ENCODE data around the gene COLEC12.

COLEC12 gene

DNA sequence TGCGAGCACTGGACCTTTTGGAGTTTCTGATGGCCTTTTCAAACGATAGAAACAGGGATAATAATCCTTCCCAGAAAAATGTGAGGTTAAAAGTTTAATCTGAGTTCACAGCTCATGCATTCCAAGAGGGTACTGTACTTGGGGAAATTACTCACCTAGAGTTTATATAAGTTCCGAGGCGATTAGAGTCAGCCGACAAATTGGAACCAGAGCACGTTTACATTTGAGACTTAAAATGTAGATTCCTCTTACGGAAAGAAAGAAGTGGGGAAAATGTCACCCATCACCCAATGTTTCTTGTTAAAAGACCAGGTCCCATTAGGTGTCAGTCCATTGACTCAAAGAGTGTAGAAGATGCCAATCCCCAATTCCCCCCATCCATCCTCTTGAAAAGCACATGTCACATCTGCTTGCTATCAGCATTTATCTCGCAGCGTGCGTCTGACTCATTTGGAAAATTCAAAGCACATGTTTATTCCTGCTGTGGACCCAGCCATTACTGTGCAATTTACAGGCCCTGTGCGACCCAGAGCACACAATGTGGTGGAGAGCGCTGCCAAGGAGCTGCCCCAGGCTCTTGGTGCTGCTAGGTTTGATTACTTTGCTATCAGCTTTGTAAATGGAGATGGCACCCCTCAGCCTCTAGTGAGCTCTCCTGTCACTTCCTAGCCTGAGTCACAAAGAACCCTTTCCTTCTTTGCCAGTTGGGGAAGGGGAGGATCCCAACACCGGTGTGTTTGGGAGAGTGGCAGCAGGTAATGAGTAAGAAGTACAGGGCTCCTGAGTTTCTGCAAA is 104.8 kb downstream of the COLEC12 start:
- peak overlapping the region; percentile 66 for H3K27ac ChIP-seq (ENCODE audit: low read length)

DNA sequence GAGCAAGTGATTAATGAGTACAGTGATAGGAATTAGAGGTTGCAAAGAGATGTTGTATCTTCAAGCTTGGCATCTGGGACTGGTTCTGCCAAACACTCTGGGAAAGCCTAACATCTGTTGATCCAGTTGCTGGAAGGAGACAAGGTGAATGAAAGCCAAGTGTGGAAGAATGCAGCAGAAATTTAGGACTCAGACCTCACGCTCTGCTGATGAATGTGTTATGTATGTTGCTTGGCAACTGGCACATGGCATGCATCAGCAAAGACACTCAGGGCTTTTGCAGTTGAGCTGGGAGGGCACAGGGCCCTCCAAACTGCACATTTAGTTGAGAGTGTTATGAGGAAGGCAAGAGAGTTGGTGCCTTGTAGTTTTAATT is 105.5 kb downstream of the COLEC12 start:
- Histone ChIP-seq H3K36me3 (ENCODE audit: control insufficient read depth in 2 of 2, insufficient read depth in 2 of 2, low read length in 2 of 2) (no peaks in the 10 kb centered on the region), H3K27ac (ENCODE audit: low read length) (peak overlapping the region; percentile 66), H3K4me1 (ENCODE audit: control insufficient read depth, insufficient read depth, low read length) (peaks cover 34% of the 10 kb centered on the region), H3K4me3 (ENCODE audit: low read length in 2 of 2) (peak overlapping the region in 1 of 2 donors; percentile 9), H3K9ac (ENCODE audit: low read length in 2 of 2) (no peak overlapping the region), H3K27me3 (ENCODE audit: control insufficient read depth in 1 of 2, insufficient read depth in 2 of 2, low read length in 2 of 2) (no peaks in the 10 kb centered on the region), H3K9me3 (ENCODE audit: control insufficient read depth in 2 of 2, low read length in 2 of 2) (no peaks in the 10 kb centered on the region)

More for the DNA sequence above, 104.8 kb downstream of the COLEC12 start:
- no peaks in the 10 kb centered on the region for H3K36me3 ChIP-seq (ENCODE audit: control insufficient read depth in 2 of 2, insufficient read depth in 2 of 2, low read length in 2 of 2)
- no peak overlapping the region for H3K9ac ChIP-seq (ENCODE audit: low read length in 2 of 2)
- H3K4me1 ChIP-seq (ENCODE audit: control insufficient read depth, insufficient read depth, low read length) = peaks cover 34% of the 10 kb centered on the region
- peak overlapping the region in 1 of 2 donors; percentile 9 for H3K4me3 ChIP-seq (ENCODE audit: low read length in 2 of 2)
- no peaks in the 10 kb centered on the region for H3K9me3 ChIP-seq (ENCODE audit: control insufficient read depth in 2 of 2, low read length in 2 of 2)
- no peaks in the 10 kb centered on the region for H3K27me3 ChIP-seq (ENCODE audit: control insufficient read depth in 1 of 2, insufficient read depth in 2 of 2, low read length in 2 of 2)

DNA sequence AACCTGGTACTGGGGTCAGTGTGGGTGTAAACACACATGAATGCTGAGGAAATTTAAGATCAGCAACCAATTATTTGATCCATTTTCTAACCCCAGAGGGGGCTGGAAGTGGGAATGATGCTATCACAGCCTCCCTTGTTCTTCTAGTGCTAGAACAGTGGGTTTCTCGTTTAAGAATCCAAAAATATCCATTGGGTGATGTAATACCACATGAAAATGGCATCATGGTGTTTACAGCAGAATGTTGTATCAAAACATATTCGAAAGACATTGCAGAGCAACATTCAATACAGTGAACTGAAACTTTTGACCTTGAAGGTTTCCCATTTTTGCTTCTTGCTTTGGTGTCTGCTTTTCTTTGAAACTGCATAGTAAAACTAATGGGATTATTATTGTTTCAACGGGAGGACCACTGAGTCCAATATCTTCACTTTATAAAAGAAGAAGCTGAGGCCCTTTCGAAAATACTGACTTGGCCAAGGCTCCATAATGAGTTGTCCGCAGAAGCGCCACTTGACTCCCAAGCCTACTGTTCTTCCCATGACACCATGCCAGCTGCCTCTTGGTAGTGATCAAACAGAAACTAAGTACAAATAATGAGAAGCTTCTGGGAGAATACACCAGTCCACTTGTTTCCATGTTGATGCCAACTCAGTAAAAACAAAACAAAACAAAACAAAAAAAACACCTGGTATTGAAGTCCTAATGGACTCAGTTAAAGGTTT is 106.1 kb downstream of the COLEC12 start:
- H3K27me3 ChIP-seq (ENCODE audit: control insufficient read depth in 1 of 2, insufficient read depth in 2 of 2, low read length in 2 of 2) = no peaks in the 10 kb centered on the region
- no peaks in the 10 kb centered on the region for H3K9me3 ChIP-seq (ENCODE audit: control insufficient read depth in 2 of 2, low read length in 2 of 2)
- H3K4me3 ChIP-seq (ENCODE audit: low read length in 2 of 2) = peak overlapping the region in 1 of 2 donors; percentile 9
- no peak overlapping the region for H3K9ac ChIP-seq (ENCODE audit: low read length in 2 of 2)
- no peaks in the 10 kb centered on the region for H3K36me3 ChIP-seq (ENCODE audit: control insufficient read depth in 2 of 2, insufficient read depth in 2 of 2, low read length in 2 of 2)
- peak overlapping the region; percentile 66 for H3K27ac ChIP-seq (ENCODE audit: low read length)
- peaks cover 34% of the 10 kb centered on the region for H3K4me1 ChIP-seq (ENCODE audit: control insufficient read depth, insufficient read depth, low read length)

DNA sequence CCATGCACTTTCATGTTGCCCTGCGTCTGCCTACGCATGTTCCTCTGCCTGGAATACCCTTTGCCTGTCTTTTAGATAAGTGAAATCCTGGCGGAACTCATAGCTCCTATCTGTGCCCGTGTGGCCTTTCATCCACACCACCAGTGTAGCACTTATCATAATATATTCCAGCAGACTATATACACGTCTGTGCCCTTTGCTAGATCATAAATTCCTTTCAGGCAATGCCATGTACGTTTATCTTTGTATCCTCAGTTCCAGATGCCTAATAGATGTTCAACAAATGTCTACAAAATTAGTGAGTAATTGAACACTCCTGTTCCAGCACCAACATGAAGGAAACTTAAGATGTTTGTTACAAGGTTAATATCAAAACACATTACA is 106.9 kb downstream of the COLEC12 start:
- peak overlapping the region; percentile 66 for H3K27ac ChIP-seq (ENCODE audit: low read length)
- H3K36me3 ChIP-seq (ENCODE audit: control insufficient read depth in 2 of 2, insufficient read depth in 2 of 2, low read length in 2 of 2) = no peaks in the 10 kb centered on the region
- no peak overlapping the region for H3K4me3 ChIP-seq (ENCODE audit: low read length in 2 of 2)
- H3K9ac ChIP-seq (ENCODE audit: low read length in 2 of 2) = no peak overlapping the region
- no peaks in the 10 kb centered on the region for H3K9me3 ChIP-seq (ENCODE audit: control insufficient read depth in 2 of 2, low read length in 2 of 2)
- no peaks in the 10 kb centered on the region for H3K27me3 ChIP-seq (ENCODE audit: control insufficient read depth in 1 of 2, insufficient read depth in 2 of 2, low read length in 2 of 2)
- H3K4me1 ChIP-seq (ENCODE audit: control insufficient read depth, insufficient read depth, low read length) = peaks cover 34% of the 10 kb centered on the region

DNA sequence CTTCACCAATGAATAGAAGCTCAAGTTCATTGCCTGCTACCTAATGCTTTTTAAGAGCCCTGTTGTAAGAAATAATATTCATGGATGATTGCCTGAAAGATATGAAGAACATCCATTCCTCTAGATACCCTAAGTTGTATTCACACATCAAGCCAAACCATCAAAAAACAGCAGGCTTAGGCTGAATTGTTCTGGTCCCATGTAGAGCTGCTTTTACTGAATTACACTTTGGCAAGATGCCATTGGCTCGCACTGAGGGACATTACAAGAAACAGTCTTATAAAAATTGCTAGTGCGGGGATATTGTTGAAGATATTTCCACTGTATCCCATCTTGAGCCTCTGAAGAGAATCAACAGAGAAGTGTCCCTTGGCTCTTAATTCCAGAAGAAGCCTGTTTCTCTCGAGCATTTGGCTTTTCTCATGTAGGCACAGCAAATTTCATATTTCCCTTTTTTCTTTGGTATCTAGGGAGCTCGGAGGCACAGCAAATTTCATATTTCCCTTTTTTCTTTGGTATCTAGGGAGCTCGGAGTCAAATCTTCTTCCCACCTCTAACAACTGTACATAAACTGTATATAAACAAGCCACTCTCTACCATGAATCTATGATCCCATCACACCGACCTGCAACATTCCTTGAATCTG is 107.5 kb downstream of the COLEC12 start:
- Histone ChIP-seq H3K9ac (ENCODE audit: low read length in 2 of 2) (no peak overlapping the region), H3K27me3 (ENCODE audit: control insufficient read depth in 1 of 2, insufficient read depth in 2 of 2, low read length in 2 of 2) (no peaks in the 10 kb centered on the region), H3K27ac (ENCODE audit: low read length) (no peak overlapping the region), H3K4me1 (ENCODE audit: control insufficient read depth, insufficient read depth, low read length) (peaks cover 34% of the 10 kb centered on the region), H3K9me3 (ENCODE audit: control insufficient read depth in 2 of 2, low read length in 2 of 2) (no peaks in the 10 kb centered on the region), H3K36me3 (ENCODE audit: control insufficient read depth in 2 of 2, insufficient read depth in 2 of 2, low read length in 2 of 2) (no peaks in the 10 kb centered on the region), H3K4me3 (ENCODE audit: low read length in 2 of 2) (no peak overlapping the region)

DNA sequence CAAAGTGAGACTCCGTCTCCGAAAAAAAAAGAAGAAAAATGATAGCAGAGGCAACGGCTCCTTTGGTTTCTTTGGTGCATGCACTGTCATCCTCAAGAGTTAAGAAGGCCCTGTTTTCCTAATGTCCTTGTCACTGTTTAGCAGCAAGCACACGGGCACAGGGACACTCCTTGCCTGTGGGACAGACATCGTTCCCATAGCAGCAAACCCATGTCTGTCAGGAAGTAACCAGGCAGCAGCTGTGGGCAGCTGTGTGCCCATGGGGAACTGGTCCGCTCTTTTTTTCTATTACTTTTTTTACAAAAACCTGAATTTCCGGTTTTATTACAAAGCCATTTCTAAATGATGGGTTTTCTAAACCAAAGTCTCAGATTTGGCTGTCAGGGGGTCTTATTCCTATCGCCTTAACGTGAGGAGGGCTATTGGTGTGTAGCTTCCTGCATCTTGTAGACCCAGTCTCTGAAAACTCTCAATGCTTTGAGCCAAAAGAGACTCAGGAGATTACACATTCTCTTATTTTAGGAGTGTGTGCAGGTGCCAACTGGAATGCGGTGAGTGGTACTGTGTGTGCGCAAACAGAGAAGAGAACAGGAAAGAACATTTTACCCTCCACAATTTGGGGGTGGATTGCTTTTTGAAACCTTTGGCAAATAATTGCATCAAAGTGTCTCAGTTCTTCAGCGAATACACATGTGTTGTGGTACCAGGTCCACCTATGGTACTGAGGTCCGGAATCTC is 109.6 kb downstream of the COLEC12 start:
- H3K27me3 ChIP-seq (ENCODE audit: control insufficient read depth in 1 of 2, insufficient read depth in 2 of 2, low read length in 2 of 2) = no peaks in the 10 kb centered on the region
- no peak overlapping the region for H3K9ac ChIP-seq (ENCODE audit: low read length in 2 of 2)
- H3K27ac ChIP-seq (ENCODE audit: low read length) = no peak overlapping the region
- H3K9me3 ChIP-seq (ENCODE audit: control insufficient read depth in 2 of 2, low read length in 2 of 2) = no peaks in the 10 kb centered on the region
- H3K4me3 ChIP-seq (ENCODE audit: low read length in 2 of 2) = no peak overlapping the region
- peaks cover 24% of the 10 kb centered on the region for H3K4me1 ChIP-seq (ENCODE audit: control insufficient read depth, insufficient read depth, low read length)
- H3K36me3 ChIP-seq (ENCODE audit: control insufficient read depth in 2 of 2, insufficient read depth in 2 of 2, low read length in 2 of 2) = no peaks in the 10 kb centered on the region

DNA sequence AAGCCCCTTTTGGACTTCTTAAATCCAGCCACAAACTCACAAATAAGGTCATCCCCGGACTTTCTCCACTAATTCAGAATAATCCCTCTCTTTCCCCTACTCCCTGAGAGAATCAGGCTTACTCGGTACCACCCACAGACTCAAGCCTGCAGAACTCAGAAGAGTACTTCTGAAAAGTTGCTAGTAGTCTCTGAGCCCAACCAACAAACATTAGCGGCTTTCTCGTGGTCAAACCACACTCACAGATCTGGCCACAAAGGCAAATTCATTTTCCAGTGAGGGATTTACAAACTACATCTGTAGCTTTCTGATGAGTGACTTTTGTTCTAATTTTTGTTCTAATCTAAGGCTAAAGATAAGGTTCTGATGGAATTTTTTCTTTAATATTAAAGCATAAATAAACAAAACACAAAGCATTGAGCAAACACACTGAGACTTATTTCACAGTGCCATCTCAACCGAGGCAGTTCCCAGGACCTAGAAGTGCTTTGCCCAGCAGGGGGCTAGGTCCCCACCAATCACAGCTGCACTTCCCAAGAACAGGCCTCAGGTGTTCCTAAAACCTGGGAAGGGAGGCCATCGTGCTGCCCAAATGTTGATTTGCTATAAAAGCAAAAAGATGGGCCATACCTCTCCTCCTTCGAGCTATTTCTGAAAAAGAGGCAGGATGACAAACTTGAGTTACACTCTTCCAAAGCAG is 110.7 kb downstream of the COLEC12 start:
- no peaks in the 10 kb centered on the region for H3K36me3 ChIP-seq (ENCODE audit: control insufficient read depth in 2 of 2, insufficient read depth in 2 of 2, low read length in 2 of 2)
- H3K4me3 ChIP-seq (ENCODE audit: low read length in 2 of 2) = no peak overlapping the region
- H3K27me3 ChIP-seq (ENCODE audit: control insufficient read depth in 1 of 2, insufficient read depth in 2 of 2, low read length in 2 of 2) = no peaks in the 10 kb centered on the region
- H3K9me3 ChIP-seq (ENCODE audit: control insufficient read depth in 2 of 2, low read length in 2 of 2) = no peaks in the 10 kb centered on the region
- peaks cover 15% of the 10 kb centered on the region for H3K4me1 ChIP-seq (ENCODE audit: control insufficient read depth, insufficient read depth, low read length)
- no peak overlapping the region for H3K27ac ChIP-seq (ENCODE audit: low read length)
- no peak overlapping the region for H3K9ac ChIP-seq (ENCODE audit: low read length in 2 of 2)

DNA sequence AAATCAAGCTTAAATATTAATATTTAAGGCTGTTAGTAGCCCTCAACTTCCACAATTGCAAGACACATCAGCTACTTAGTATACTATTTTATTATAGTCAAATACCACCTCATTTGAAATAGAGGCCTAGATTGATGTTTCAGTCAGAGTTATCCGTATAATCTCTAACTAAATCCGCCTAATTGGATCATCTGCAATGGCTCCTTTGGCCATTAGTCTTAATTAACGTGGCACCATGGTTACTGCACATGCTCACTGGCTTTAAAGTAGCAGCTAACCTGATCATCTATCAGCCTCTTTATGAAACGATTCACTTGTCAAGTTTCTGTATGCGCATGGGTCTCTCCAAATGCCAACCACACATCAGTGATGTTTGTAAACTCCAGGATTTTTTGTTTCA is 112.3 kb downstream of the COLEC12 start:
- peaks cover 5% of the 10 kb centered on the region for H3K4me1 ChIP-seq (ENCODE audit: control insufficient read depth, insufficient read depth, low read length)

DNA sequence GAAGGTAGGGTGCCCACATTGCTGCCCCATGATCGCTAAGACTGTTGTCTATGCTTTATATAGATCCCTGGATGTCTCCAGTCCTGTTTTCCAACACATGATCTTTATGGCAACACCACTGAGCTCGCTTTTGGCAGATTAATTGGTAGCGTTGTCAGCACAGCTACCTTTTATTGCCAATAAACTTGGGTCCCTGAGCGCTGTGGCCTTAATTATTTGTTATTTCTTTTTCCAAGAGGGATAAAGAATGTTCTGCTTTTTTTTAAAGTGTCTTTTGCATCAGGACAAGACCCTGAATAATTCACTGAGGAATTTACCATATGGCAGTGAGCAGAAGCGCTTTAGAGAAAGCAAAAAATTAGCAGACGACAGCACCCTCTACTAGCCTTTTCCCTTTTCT is 113.5 kb downstream of the COLEC12 start:
- Histone ChIP-seq H3K4me1 (ENCODE audit: control insufficient read depth, insufficient read depth, low read length) (no peaks in the 10 kb centered on the region), H3K9me3 (ENCODE audit: control insufficient read depth in 2 of 2, low read length in 2 of 2) (no peaks in the 10 kb centered on the region), H3K36me3 (ENCODE audit: control insufficient read depth in 2 of 2, insufficient read depth in 2 of 2, low read length in 2 of 2) (no peaks in the 10 kb centered on the region), H3K27ac (ENCODE audit: low read length) (no peak overlapping the region), H3K27me3 (ENCODE audit: control insufficient read depth in 1 of 2, insufficient read depth in 2 of 2, low read length in 2 of 2) (no peaks in the 10 kb centered on the region), H3K4me3 (ENCODE audit: low read length in 2 of 2) (no peak overlapping the region), H3K9ac (ENCODE audit: low read length in 2 of 2) (no peak overlapping the region)

More for the DNA sequence above, 112.3 kb downstream of the COLEC12 start:
- Histone ChIP-seq H3K9ac (ENCODE audit: low read length in 2 of 2) (no peak overlapping the region), H3K4me3 (ENCODE audit: low read length in 2 of 2) (no peak overlapping the region), H3K36me3 (ENCODE audit: control insufficient read depth in 2 of 2, insufficient read depth in 2 of 2, low read length in 2 of 2) (no peaks in the 10 kb centered on the region), H3K27ac (ENCODE audit: low read length) (no peak overlapping the region), H3K9me3 (ENCODE audit: control insufficient read depth in 2 of 2, low read length in 2 of 2) (no peaks in the 10 kb centered on the region), H3K27me3 (ENCODE audit: control insufficient read depth in 1 of 2, insufficient read depth in 2 of 2, low read length in 2 of 2) (no peaks in the 10 kb centered on the region)

DNA sequence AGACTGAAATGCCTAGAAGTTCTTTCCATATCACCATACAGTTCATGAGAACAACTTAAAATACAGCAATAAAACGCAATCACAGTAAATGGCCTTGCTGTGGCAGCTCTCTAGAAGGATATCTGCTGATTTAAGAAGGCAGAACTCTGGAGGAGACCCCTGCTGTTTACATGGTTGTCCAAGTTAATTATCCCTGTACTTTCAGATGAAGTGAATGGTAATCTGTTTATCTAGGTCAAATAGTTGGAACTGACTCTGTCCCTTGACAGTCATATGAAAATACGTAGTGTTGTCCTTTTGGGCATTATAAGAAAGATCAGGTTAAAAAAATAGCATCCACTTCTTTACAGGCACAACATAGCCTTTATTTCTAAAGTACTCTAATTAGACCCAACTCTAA is 115.6 kb downstream of the COLEC12 start:
- Histone ChIP-seq H3K9ac (ENCODE audit: low read length in 2 of 2) (no peak overlapping the region), H3K4me3 (ENCODE audit: low read length in 2 of 2) (no peak overlapping the region), H3K27me3 (ENCODE audit: control insufficient read depth in 1 of 2, insufficient read depth in 2 of 2, low read length in 2 of 2) (no peaks in the 10 kb centered on the region), H3K27ac (ENCODE audit: low read length) (no peak overlapping the region), H3K9me3 (ENCODE audit: control insufficient read depth in 2 of 2, low read length in 2 of 2) (no peaks in the 10 kb centered on the region), H3K4me1 (ENCODE audit: control insufficient read depth, insufficient read depth, low read length) (no peaks in the 10 kb centered on the region), H3K36me3 (ENCODE audit: control insufficient read depth in 2 of 2, insufficient read depth in 2 of 2, low read length in 2 of 2) (no peaks in the 10 kb centered on the region)
